ENCODE measurements around the gene GIPC3. TPM values are rescaled to one million over a fixed set of nuclear protein-coding genes. Genes with fewer than 3 reads are reported as not detected.
"Not testable (repeated sequence)": the region's sequence is repeated elsewhere in the genome, so short reads cannot be mapped to it uniquely, and the experiment has no call there.

GIPC3 gene
- total and polyA plus RNA-seq, 7 donors: under 0.01 to 1.0 (median 0.83) TPM; not detected in 4

GRCh38 chr19:3626473-3627350 is 41.4 kb downstream of the GIPC3 start, which contains the start of gene CACTIN:
TSS of gene CACTIN (minus strand) at chr19:3626790. CDS start at chr19:3626762, 28 bp downstream.
- Histone ChIP-seq H3K36me3 (peaks cover 4 to 33% (median 12%) of the 10 kb centered on the region in 4 donors), H3K27ac (peak within 1 kb of the TSS; percentile 79 to 93 (median 92)), H3K4me3 (peak within 1 kb of the TSS; percentile 76 to 94 (median 86)), H3K9me3 (no peaks in the 10 kb centered on the region), H3K27me3 (no peaks in the 10 kb centered on the region), H3K4me1 (peaks cover 0 to 29% (median 22%) of the 10 kb centered on the region in 4 donors)
- DNase-seq: peak; percentile 99
- 0% methylated on average over 80 of the region's 80 CpGs for WGBS, 2 donors
- intact Hi-C loops (cut with DNase I): no loop called here
- peak in 1 of 4 donors; percentile 22 for TF ChIP-seq EP300 (IDR thresholded peaks at IDR 0.05)
- peak; percentile 81 to 95 (median 90) for TF ChIP-seq POLR2AphosphoS5 (IDR thresholded peaks at IDR 0.05)
- TF ChIP-seq CTCF (IDR thresholded peaks at IDR 0.05): no peak
- peak; percentile 51 to 76 for TF ChIP-seq POLR2A (IDR thresholded peaks at IDR 0.05)

- H3K4me3 ChIP-seq: peak overlapping the region in 3 of 4 donors; percentile 76 to 94 (median 89)
- no peak for DNase-seq
- H3K27ac ChIP-seq: peak overlapping the region; percentile 79 to 93 (median 92)
- no peaks in the 10 kb centered on the region for H3K27me3 ChIP-seq
- H3K9me3 ChIP-seq: no peaks in the 10 kb centered on the region
- peaks cover 5 to 33% (median 11%) of the 10 kb centered on the region in 4 donors for H3K36me3 ChIP-seq
- intact Hi-C loops (cut with DNase I): no loop called here
- H3K4me1 ChIP-seq: peaks cover 0 to 29% (median 22%) of the 10 kb centered on the region in 4 donors
- 55 to 58% methylated on average over 7 of the region's 7 CpGs for WGBS, 2 donors
- TF ChIP-seq POLR2AphosphoS5 (IDR thresholded peaks at IDR 0.05) (peak in 1 of 4 donors; percentile 4), CTCF (IDR thresholded peaks at IDR 0.05) (no peak), POLR2A (IDR thresholded peaks at IDR 0.05) (no peak)
These were observed 42.1 kb downstream of the GIPC3 start for GRCh38 chr19:3627351-3627723.

GRCh38 chr19:3628766-3629165 is 43.5 kb downstream of the GIPC3 start:
- DNase-seq; H3K27me3 ChIP-seq; intact Hi-C loops (cut with DNase I); H3K4me3 ChIP-seq; H3K9me3 ChIP-seq; H3K27ac ChIP-seq: not testable (repeated sequence)
- Histone ChIP-seq H3K4me1 (peaks cover 0 to 29% (median 22%) of the 10 kb centered on the region in 4 donors), H3K36me3 (peaks cover 9 to 32% (median 15%) of the 10 kb centered on the region in 4 donors)
- 63 to 77% methylated on average over 9 of the region's 9 CpGs for WGBS, 2 donors

- Histone ChIP-seq H3K4me1 (peaks cover 0 to 5% (median 2%) of the 10 kb centered on the region in 4 donors), H3K36me3 (peaks cover 9 to 44% (median 16%) of the 10 kb centered on the region in 4 donors), H3K27ac (peak overlapping the region in 1 of 4 donors; percentile 49), H3K27me3 (no peaks in the 10 kb centered on the region), H3K9me3 (no peaks in the 10 kb centered on the region), H3K4me3 (no peak overlapping the region)
- no peak for TF ChIP-seq POLR2AphosphoS5 (IDR thresholded peaks at IDR 0.05)
- intact Hi-C loops (cut with DNase I): no loop called here
- no peak for DNase-seq
- 90 to 95% methylated on average over 43 of the region's 43 CpGs for WGBS, 2 donors
These were observed 46.0 kb downstream of the GIPC3 start for GRCh38 chr19:3631053-3631861.

GRCh38 chr19:3632098-3632497 is 46.8 kb downstream of the GIPC3 start:
- Histone ChIP-seq H3K27ac (peak overlapping the region in 1 of 4 donors; percentile 49), H3K36me3 (peaks cover 11 to 52% (median 22%) of the 10 kb centered on the region in 4 donors), H3K27me3 (no peaks in the 10 kb centered on the region), H3K4me3 (no peak overlapping the region), H3K4me1 (peaks cover 0 to 5% (median 2%) of the 10 kb centered on the region in 4 donors), H3K9me3 (no peaks in the 10 kb centered on the region)
- WGBS, 2 donors: 90 to 91% methylated on average over 16 of the region's 16 CpGs
- no peak for TF ChIP-seq POLR2AphosphoS5 (IDR thresholded peaks at IDR 0.05)
- TF ChIP-seq EP300 (IDR thresholded peaks at IDR 0.05): no peak
- no peak for TF ChIP-seq POLR2A (IDR thresholded peaks at IDR 0.05)
- no peak for DNase-seq
- intact Hi-C loops (cut with DNase I): no loop called here
